Stimulated activated CD4-positive, alpha-beta T cell treated with anti-CD3 and anti-CD28 coated beads, TNF-alpha, amount 100 ng/mL, for 48 hours (primary cell): ENCODE data around the gene FRRS1.

ENCODE experiments used
- DNase-seq, 3 donors: peaks; one replicate each; pipeline ENCODE4 v3.0.0-alpha.2; 2020; ENCODE audit warnings: low read depth in 3 of 3

The FRRS1 gene

GRCh38 chr1:99677416-99677815, 89.0 kb downstream of the FRRS1 start:
- no peak for DNase-seq

GRCh38 chr1:99676876-99677275, 89.6 kb downstream of the FRRS1 start:
- DNase-seq = no peak

GRCh38 chr1:99675994-99676393, 90.4 kb downstream of the FRRS1 start:
- DNase-seq = no peak

DNA sequence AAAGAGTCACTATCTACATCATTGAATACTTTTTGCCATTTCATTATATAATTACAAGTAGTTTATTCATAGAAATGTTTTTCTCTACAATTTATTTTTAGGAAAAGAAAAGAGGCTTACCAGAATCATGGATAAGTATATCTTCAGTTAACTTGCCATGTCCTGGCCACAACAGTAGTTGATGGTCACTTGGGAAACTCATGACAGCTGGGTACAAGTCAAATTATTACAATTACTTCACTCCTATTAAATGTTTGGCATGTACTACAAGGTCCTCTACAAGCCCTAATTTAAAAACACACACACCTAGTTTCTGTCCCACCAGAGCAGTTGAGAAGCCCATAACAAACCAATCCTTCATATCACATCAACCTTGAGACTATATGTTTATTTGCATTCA, 91.1 kb downstream of the FRRS1 start:
- DNase-seq = no peak

DNA sequence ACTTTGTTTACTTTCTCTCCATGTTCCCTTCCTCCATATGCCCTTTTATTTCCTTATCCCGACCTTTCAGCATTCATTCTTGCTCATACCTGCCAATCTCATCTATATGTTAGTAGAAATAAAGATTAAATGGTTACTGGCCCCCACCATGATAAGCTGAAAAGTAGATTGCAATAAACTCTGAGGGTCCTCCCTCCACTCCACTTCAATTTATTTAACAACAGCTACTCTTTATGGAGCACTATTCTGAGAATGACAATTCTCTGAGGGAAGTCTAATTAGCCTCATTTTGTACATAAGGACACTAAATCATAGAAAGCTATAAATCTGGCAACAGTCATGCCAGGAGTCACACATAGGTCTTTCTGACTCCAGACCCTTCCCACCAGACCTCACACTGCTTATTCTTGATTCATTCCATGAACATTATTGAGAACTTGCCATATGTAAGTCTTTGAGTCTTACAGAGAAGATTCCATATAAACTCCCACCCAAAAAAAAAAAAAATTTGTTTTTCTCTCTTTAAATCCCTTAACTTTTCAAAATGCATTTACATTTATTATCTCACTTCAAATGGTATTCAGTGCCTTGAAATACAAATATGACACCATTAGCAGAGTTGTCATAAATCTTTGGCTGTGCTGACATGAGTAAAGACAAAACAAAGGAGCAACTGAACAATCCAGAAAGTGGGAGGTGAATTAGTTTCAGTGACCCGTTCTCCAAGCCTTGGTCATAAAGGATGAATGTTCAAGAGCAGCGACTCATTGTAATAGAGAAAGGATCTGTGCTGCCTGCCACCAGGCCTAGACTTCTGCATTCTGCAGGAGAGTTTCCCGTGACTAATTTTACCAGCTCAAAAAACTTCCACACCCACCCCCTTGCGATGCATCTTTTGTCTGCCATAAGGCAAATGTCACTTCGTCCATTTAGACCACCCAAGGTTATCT, 92.0 kb downstream of the FRRS1 start:
- no peak for DNase-seq

DNA sequence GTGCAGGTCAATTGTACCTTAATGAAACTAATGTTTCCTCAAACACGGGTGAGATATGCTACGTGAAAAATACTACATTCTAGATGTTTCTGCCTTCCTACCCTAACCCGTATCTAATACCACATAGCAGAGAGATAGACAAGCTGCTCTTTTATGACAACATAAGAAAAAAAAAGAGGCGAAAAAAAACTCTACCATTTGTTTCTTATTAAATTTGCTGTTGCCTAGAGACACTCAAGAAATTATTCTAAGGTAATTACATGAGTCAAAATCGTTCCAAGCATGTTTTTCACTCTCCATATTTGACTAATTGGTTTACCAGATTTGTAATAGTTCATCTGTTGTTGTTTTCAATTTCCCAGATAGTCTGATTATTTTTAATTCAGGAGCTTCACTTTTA, 93.1 kb downstream of the FRRS1 start:
- DNase-seq = no peak

GRCh38 chr1:99672530-99673213, 93.8 kb downstream of the FRRS1 start:
- DNase-seq = no peak

- no peak for DNase-seq
Measured at GRCh38 chr1:99672038-99672437, 94.4 kb downstream of the FRRS1 start.

GRCh38 chr1:99670583-99670982, 95.9 kb downstream of the FRRS1 start:
- no peak for DNase-seq

GRCh38 chr1:99669821-99670220, 96.6 kb downstream of the FRRS1 start:
- DNase-seq = no peak

DNA sequence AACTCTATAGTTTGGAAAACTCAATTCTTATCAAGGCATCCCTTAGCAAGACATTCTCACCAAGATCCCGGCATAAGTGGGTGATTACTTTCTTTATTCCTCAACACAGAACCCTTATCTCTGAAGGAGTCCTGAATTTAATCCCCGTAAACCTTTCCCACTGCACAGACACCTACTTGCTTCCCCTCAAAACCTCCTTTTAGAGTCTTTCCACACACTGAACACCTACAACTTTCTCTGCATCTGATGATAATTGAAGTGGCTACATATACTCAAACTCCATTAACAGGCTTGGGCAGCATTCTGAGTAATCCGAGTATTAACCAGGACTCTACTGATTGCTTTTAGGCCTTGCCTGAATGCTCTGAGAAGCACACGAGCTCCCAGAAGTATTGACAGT, 97.1 kb downstream of the FRRS1 start:
- DNase-seq = no peak

- DNase-seq = no peak
Measured at GRCh38 chr1:99665212-99665611, 101.2 kb downstream of the FRRS1 start.

DNA sequence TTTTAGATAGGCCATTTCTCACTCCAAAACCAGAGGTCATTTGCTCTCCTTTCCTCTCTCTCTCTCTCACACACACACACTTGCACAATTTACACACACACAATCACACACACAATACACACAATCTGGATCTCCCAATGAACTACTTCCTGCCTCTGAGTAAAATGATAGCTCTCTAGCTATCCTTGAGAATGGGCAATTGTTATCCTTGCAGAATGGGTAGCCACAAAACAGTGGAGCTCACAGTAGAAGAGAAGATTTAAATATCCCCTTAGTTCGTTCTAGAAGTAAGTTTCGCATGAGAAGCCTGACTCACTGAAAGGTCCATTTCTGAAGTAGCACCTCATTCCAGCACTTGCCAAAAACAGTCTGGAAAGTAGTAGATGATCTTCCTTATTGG, 102.9 kb downstream of the FRRS1 start:
- no peak for DNase-seq

DNA sequence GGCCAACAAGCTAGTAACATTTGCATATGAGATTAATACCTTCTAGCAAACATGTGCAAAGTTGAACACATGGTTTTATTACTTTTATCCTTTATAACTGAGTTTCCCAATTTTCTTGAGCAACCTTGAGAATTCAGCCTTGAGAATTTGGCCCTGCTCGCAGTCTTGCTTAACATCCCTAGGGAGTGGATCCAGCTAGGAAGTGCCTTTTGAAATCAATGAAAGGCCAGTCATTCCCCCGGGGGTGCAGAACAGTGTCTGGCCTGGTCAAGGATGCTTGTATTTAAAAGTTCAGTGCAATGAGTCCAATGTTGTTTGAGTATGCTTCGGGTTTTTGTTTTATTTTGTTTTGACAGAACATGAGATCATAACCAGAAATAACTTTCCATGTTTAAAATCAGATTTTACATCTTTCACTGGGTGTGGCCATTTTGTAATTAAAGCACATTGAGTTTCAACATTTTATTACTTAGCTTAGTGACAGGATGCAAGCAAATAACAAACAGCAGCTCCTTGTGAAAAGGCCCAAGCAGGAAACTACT, 103.8 kb downstream of the FRRS1 start:
- DNase-seq = no peak

DNA sequence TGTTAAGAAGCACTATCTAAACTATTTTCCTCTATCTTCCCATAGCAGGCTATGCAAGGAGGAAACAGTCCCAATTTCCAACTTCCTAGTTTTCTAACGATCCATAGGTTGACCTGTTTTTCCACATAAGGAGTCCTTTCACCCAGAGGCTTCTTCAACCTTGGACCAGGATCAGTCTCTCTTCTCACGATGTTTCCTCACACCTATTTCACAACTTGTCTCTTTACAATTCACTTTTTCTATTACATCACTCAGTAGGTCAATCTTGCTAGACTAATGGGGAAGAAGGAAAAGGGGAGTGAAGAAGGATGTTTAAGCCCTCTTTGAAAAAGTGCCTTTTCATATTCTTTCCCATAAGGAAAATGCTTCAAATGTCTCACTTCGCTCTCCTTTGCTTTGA, 104.7 kb downstream of the FRRS1 start:
- no peak for DNase-seq

DNA sequence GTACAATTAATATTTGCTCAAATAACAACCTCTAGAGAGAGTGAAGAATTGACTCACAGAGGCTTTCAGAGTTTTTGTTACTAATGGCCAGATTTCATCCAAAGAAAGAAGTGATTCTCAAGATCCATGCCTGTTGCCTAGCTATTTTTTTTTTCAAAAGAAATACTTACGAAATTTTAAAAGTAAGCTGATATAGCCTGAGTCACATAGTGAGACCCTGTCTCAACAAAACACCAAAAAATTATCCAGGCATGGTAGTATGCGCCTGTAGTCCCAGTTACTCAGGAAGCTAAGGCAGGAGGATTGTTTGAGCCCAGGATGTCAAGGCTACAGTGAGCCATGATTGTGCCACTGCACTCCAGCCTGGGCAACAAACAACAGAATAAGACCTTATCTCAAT, 105.9 kb downstream of the FRRS1 start:
- no peak for DNase-seq

DNA sequence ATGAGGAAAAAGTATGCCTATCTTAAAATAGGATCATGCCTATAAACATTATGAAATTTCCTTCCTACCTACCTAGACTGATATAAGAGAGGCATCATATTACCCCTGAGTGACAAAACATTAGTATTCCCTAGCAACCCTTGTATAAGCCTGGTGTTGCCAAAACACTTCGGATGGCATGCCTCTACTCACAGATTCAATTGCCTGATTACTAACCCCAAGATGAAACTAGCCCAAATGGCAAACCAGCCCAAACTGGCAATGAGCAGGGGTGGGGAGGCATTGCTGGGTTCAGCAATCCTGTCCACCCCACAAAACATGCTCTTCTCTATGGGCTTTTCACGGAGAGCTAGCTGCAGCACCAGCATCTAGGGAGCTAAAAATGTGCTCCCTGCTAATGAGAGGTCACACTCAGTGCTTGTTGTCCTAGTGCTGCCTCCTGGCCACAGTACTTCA, 106.7 kb downstream of the FRRS1 start:
- DNase-seq = no peak
